HepG2 (cell line): ENCODE data around the gene TP53. TPM values are rescaled to one million over a fixed set of nuclear protein-coding genes. Genes with fewer than 3 reads are reported as not detected.

Experiments
- ATAC-seq: fragments of 200-7000 bp; cut with Tn5 transposase; 3 replicates; pipeline ENCODE4 v1.9.1; 2020; ENCODE audit warnings: mild to moderate bottlenecking, moderate library complexity
- BruUV-seq: library from RNA; stranded (reverse); fragments of 400-500 nt; replicated peaks from 2 replicates; lab custom pipeline; 2021; lab: Mats Ljungman, UMichigan
- CTCF ChIA-PET: fragments of 300-600 bp; formaldehyde crosslinking; extraction: SDS; loops from one replicate; lab custom pipeline; 2021; ENCODE audit warnings: low total read pairs, inconsistent platforms, low intra/inter-chr PET ratio; lab: Yijun Ruan, JAX
- POLR2A ChIA-PET: fragments of 350-600 bp; sonication (Branson Sonifier 250); formaldehyde crosslinking; loops from one replicate; lab custom pipeline; 2020; ENCODE audit warnings: antibody characterized with exemption, inconsistent platforms; lab: Yijun Ruan, JAX
- DNase-seq: peaks from one replicate; pipeline ENCODE4 v3.0.0-alpha.2; 2015; ENCODE audit warnings: low spot score
- FAIRE-seq: peaks from 3 replicates; lab custom pipeline; 2011; peaks lifted over from hg19 to GRCh38; lab: Jason Lieb, UNC
- H2AFZ ChIP-seq: one replicate; pipeline ENCODE4 v1.6.1; 2011; ENCODE audit warnings: low read length, inconsistent platforms
- H3K27ac ChIP-seq: fragments of 300-600 bp; 3 replicates; pipeline ENCODE4 v1.8.0; 2011; ENCODE audit warnings: mixed run types, mild to moderate bottlenecking, mixed read lengths, low read length, inconsistent platforms; ENCODE audit not compliant: insufficient read depth; ENCODE audit errors: extremely low read length
- H3K27me3 ChIP-seq, 2 experiments: fragments of 200-600 bp in 1 of 2; 2 replicates in 1 of 2; 3 replicates in 1 of 2; pipeline versions ENCODE4 v1.6.0 to v1.8.0; 2011; ENCODE audit warnings: low read length in 2 of 2, mild to moderate bottlenecking in 2 of 2, moderate library complexity in 2 of 2, inconsistent platforms in 1 of 2; ENCODE audit not compliant: insufficient read depth in 2 of 2, control insufficient read depth in 1 of 2
- H3K36me3 ChIP-seq, 2 experiments: fragments of 200-600 bp in 1 of 2; replicated peaks in 1 of 2; 2 replicates in 1 of 2; 3 replicates in 1 of 2; pipeline versions ENCODE4 v1.5.1 to v1.8.0; 2011; ENCODE audit warnings: low read length in 2 of 2, inconsistent platforms in 1 of 2; ENCODE audit not compliant: insufficient read depth in 2 of 2, control insufficient read depth in 1 of 2
- H3K4me1 ChIP-seq: 2 replicates; pipeline ENCODE4 v1.5.1; 2012; ENCODE audit warnings: low read length, inconsistent platforms; ENCODE audit not compliant: insufficient read depth
- H3K4me2 ChIP-seq: 2 replicates; pipeline ENCODE4 v1.6.0; 2011; ENCODE audit warnings: low read depth, low read length, inconsistent platforms
- H3K4me3 ChIP-seq, 3 experiments: fragments of 200-600 bp in 1 of 3; sonication (generic), shearing (Covaris generic) in 1 of 3; replicated peaks in 1 of 3; 2 replicates each; pipeline ENCODE4 v1.5.1; 2011 to 2016; ENCODE audit warnings: low read length in 3 of 3, inconsistent platforms in 2 of 3, low read depth in 2 of 3, mild to moderate bottlenecking in 2 of 3, control low read depth in 1 of 3, mixed read lengths in 1 of 3; ENCODE audit not compliant: insufficient read depth in 1 of 3
- H3K79me2 ChIP-seq: one replicate; pipeline ENCODE4 v1.6.1; 2011; ENCODE audit warnings: low read length, inconsistent platforms; ENCODE audit not compliant: insufficient read depth
- H3K9ac ChIP-seq: 2 replicates; pipeline ENCODE4 v1.6.0; 2011; ENCODE audit warnings: mild to moderate bottlenecking, low read depth, low read length, inconsistent platforms; ENCODE audit not compliant: insufficient read depth
- H3K9me3 ChIP-seq: 2 replicates; pipeline ENCODE4 v1.5.1; 2012; ENCODE audit warnings: mild to moderate bottlenecking, low read length
- H4K20me1 ChIP-seq: 2 replicates; pipeline ENCODE4 v1.6.0; 2011; ENCODE audit warnings: inconsistent platforms, mild to moderate bottlenecking, low read length, moderate library complexity; ENCODE audit not compliant: insufficient read depth
- KDM3A ChIP-seq: IDR thresholded peaks from 2 replicates; pipeline ENCODE4 v1.6.1; 2018; ENCODE audit warnings: low read depth, missing compliant biosample characterization
- NAIF1 ChIP-seq: sonication (generic); formaldehyde crosslinking; IDR thresholded peaks from 2 replicates; pipeline ENCODE4 v1.5.0; 2020; ENCODE audit warnings: mild to moderate bottlenecking, missing genetic modification reagents, borderline replicate concordance
- NONO ChIP-seq, 2 experiments: fragments of 450-650 bp in 1 of 2; sonication (generic) in 1 of 2; formaldehyde crosslinking in 1 of 2; IDR thresholded peaks in 1 of 2; conservative IDR thresholded peaks in 1 of 2; 2 replicates each; pipeline versions ENCODE4 v1.6.1 to v1.8.0; 2017 to 2022; ENCODE audit warnings: mild to moderate bottlenecking in 1 of 2, missing genetic modification reagents in 1 of 2, moderate library complexity in 1 of 2
- ZNF552 ChIP-seq: sonication (generic); formaldehyde crosslinking; IDR thresholded peaks from 2 replicates; pipeline ENCODE4 v1.9.0; 2022; ENCODE audit warnings: missing genetic modification reagents, mild to moderate bottlenecking, borderline replicate concordance
- ZSCAN25 ChIP-seq: sonication (generic); formaldehyde crosslinking; IDR thresholded peaks from 2 replicates; pipeline ENCODE4 v1.8.0; 2022; ENCODE audit warnings: mild to moderate bottlenecking, missing genetic modification reagents
- WGBS: methylation state at CpG from one replicate; pipeline ENCODE4 v1.1.6; 2017; ENCODE audit warnings: low lambda C conversion rate; 5-methylcytosine and 5-hydroxymethylcytosine counted together
- in situ Hi-C: cut with HindIII; loops from 2 replicates; pipeline ENCODE4 v1.10.0; 2017; ENCODE audit warnings: low pct_unique_long_range_greater_than_20kb; ENCODE audit not compliant: extremely low pct_ligation_motif_present
- intact Hi-C: fragments of 100-400 bp; cut with micrococcal nuclease; formaldehyde crosslinking; loops from one replicate; pipeline ENCODE4 v1.10.0; 2022; ENCODE audit not compliant: unreplicated experiment
- polyA plus RNA-seq, 8 experiments: library from polyadenylated mRNA; depleted of rRNA in 3 of 8; stranded (reverse) in 7 of 8; unstranded in 1 of 8; fragments of >200 nt; fragmentation: Illumina TruSeq in 4 of 8; extraction: Trizol in 4 of 8; gene quantifications; 2 replicates each; pipeline versions ENCODE4 v1.2.1 to v1.2.3, GENCODE V29; 2011 to 2016; ENCODE audit warnings: low read depth in 4 of 8, missing spikeins in 1 of 8, mixed read lengths in 1 of 8; ENCODE audit not compliant: insufficient read depth in 1 of 8
- total RNA-seq, 5 experiments: library from RNA; depleted of rRNA; stranded (reverse); fragments of >200 nt; fragmentation: Illumina TruSeq; extraction: Trizol; gene quantifications; 2 replicates each; pipeline ENCODE4 v1.2.3, GENCODE V29; 2016; ENCODE audit warnings: low read depth in 1 of 5

Gene TP53
- total and polyA plus RNA-seq, 2 of the 13 experiments (the other 11 are each of a cell fraction or from before 2014, with no cell fraction given) = 17.1 to 29.9 TPM

GRCh38 chr17:7705269-7706255 lies 18.3 kb upstream of the TP53 start:
- Histone ChIP-seq H3K9ac (no peak overlapping the region), H3K9me3 (no peaks in the 10 kb centered on the region), H3K36me3 (peaks cover 0 to 4% of the 10 kb centered on the region in 2 experiments; a peak in 3 of 5 replicates), H3K4me1 (peaks cover 10% of the 10 kb centered on the region; the same call in 1 of the 2 replicates), H3K79me2 (no peaks in the 10 kb centered on the region), H3K4me3 (peak overlapping the region; percentile 26 to 61 (median 40); a peak in 4 of 6 replicates), H2AFZ (no peak overlapping the region), H4K20me1 (no peaks in the 10 kb centered on the region), H3K4me2 (peak overlapping the region; percentile 45), H3K27me3 (peaks cover 8 to 41% of the 10 kb centered on the region in 2 experiments), H3K27ac (no peak overlapping the region)
- WGBS = 10% methylated on average over 18 of the region's 50 CpGs
- ATAC-seq (peak; percentile 33), DNase-seq (no peak), FAIRE-seq (no peak)
- TF ChIP-seq KDM3A (no peak), NAIF1 (CRISPR knock-in tag) (no peak), NONO (IDR thresholded peaks at IDR 0.05) (no peak), NONO (CRISPR knock-in tag; conservative IDR thresholded peaks at IDR 0.05) (no peak), ZNF552 (CRISPR knock-in tag) (no peak), ZSCAN25 (CRISPR knock-in tag) (peak; percentile 41; the same call in 1 of the 2 replicates)
- in situ Hi-C loops (no loop called here), intact Hi-C loops (no loop called here)
- CTCF ChIA-PET = no interaction called here
- POLR2A ChIA-PET = interaction anchor here (0.7 to 1.5 kb wide), 3 partner anchors 11 to 20 kb away, joined by 3 to 4 read pairs (median 3); partner anchors contain the start of genes DNAH2 and TP53
- no TSS peak for BruUV-seq
